ENCODE results near the gene AP5B1.

AP5B1 gene, protein sequence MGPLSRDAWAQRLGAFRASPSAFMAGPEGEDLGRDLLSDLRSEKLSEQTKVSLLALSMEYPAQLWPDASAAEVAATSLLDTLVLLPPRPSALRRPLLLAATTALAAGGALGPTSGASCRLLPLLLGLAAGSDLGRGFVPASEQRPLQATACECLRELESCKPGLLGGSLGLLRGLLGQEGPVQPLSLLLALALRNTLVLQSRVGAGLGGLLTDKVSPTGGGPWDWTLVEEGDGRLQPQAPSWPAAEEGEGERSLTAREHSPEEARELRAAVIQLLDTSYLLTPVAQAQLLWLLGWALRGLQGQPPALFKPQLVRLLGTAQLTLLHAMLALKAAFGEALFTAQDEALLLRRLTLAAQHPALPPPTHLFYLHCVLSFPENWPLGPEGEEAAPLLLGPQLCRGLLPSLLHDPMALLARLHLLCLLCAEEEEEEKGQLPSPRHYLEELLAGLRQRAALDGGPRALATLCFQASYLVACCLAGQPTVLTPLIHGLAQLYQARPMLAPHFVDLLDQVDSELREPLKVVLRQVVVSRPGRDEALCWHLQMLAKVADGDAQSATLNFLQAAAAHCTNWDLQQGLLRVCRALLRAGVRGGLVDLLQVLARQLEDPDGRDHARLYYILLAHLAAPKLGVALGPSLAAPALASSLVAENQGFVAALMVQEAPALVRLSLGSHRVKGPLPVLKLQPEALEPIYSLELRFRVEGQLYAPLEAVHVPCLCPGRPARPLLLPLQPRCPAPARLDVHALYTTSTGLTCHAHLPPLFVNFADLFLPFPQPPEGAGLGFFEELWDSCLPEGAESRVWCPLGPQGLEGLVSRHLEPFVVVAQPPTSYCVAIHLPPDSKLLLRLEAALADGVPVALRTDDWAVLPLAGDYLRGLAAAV

DNA sequence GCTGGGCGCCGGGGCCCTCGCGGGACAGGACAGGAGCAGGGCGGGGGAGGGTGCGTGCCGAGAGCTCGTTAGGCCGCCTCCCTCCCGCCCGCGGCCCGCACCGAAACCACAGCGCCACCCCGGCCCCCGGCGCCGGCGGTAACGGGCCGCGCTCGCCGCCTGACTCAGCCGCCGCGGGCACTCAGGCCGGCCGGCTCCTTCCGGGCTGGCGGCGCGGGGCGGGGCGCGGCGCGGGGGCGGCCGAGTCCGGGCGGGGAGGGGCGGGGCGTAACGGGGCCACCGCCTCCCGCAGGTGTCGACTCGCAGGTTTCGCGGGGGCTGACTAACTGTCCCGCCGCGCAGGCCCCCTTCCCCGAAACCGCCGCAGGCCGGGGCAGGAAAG is at the start of gene AP5B1:
TSS of gene AP5B1 (minus strand) at position 207 of the 382 bp plus-strand sequence. CDS start 385 bp downstream, outside the sequence.
- DNase-seq = no peak

DNA sequence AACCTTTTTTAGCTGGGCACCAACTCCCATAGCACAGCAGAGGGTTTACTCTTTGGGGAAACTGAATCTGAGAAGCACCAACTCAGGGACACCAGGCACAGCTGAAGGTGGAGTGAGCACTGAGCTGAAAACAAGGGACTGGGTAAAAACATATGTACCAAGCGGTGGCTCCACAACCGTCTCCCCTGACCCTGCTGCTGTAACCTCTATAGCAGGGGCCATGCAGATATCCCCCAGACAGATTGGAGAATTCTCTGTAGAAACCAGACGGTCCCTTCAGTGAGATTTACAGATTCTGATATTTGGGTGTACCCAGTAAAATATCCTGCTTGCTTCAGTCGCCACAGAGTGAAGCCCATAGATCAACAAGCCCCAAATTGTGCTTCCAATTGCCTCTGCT is 48.7 kb upstream of the AP5B1 start:
- no peak for DNase-seq

DNA sequence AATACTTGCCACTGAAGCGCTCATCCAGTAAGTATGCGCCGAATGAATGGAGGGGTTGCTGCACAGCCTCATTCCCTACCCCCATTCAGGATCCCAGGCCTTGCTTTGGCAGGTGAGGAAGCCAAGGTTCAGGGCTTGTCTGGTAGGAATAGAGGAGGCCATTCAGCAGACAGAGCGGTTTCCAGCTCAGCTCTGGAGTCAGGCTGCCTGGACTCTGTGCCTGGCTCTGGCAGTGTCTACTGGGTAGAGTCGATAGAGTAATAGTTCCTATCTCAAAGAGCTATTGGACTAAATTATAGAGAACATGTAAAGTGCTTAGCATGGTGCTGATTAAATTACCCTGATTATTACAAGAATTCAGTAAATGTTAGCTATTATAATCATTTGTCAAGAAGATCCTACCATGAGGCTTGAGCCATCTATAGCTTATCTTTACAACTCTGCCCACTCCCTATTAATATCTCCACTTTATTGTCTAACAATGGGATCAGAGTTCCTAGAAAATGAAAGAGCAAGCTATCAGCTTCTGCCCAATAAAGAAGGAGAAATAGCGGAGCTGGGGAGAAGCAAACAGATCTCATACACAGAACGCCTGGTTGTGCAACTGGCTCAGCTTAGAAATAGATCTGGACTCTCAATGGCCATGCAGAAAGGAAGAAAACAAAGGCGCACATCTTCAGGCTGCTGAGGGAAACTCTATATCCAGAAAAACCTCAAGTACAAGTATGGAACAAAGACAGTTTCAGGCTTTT is 46.4 kb upstream of the AP5B1 start:
- DNase-seq = no peak

DNA sequence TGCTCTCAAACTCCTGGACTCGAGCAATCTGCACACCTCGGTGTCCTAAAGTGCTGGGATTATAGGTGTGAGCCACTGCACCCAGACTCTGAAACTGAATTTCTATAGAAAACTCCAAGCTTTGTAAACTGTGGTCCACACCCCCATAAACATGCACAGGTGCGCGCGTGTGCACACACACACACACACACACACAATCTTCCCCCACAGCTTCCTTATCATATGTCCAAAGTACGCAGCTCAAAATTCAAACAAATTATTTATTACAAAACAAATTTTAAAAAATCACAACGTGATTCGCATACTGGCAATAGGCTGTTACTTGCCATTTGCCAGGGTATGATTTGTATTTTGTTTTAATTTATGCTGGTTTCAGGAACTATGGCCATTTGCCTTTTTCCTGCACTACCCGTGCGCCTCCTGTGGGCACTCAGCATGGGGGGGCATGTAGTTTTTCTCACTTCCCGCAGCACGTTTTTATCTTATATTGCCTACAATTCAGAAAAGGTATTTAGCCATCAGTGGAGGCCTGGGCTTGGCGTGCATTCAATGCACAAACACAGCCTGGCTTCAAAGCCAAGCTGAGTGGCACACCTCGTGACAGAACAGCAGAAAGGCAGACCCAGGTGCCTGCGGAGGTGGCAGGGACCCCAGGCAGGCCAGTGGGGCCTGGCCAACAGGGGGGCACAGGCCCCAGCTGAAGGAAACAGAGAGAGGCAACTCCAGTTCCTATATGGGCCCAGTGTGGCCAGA is 42.2 kb upstream of the AP5B1 start:
- no peak for DNase-seq

DNA sequence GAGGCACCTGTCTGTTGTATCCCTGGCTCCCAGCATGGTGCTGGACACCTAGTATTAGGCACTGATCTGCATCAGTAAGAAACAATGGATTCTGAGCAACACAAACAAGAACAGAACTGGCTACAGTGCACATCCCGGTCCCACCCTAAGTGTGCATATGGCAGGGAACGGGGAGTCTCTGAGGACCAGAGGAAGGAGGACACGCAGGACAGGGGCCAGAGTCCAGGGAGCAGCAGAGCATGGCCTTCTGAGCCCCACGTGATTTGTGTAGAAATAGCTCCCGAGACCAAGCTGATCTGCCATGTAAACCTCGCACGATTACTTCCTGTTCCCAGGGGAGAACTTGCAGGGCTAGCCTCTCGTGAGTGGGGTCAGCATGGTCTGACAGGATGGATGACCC is 40.3 kb upstream of the AP5B1 start:
- no peak for DNase-seq

DNA sequence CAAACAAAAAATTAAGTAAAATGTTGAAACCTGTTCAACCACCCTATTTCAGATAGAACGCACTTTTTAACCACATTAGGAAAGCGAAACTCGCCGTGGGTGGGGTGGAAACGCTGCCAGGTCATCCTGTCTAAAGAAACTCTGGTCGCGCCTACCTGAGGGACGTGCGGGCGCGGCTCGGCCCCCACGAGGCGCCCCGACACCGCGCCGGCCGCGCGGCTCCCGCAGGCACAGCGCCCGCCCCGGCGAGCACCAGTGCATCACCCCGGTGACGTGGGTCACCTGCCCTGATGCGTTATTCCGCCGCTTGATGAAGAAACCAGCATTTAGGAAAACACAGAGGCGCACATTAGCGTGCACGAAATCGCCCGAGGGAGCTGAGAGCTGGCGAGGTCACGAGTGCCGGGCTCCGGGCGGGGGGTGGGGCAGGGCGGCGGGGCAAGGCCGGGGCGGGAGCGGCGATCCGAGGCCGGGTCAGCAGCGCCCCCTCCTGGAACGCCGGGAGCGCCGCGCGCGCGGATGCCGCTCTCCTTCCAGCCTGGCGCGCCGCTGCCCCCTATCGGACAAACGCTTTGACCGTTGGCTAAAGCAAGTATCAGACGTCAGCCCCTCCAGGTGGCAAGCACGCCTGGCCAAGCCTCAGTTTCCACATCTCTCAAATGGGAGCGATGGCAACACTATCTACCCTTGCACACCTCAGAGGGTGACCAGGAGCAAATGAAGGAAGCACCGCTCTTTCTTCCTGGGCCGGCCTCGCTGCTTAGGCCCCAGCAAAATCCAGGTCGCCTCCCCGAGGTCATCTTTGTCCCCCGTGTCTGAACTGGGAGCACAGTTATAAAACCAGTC is 37.3 kb upstream of the AP5B1 start:
- DNase-seq = peak; percentile 90

DNA sequence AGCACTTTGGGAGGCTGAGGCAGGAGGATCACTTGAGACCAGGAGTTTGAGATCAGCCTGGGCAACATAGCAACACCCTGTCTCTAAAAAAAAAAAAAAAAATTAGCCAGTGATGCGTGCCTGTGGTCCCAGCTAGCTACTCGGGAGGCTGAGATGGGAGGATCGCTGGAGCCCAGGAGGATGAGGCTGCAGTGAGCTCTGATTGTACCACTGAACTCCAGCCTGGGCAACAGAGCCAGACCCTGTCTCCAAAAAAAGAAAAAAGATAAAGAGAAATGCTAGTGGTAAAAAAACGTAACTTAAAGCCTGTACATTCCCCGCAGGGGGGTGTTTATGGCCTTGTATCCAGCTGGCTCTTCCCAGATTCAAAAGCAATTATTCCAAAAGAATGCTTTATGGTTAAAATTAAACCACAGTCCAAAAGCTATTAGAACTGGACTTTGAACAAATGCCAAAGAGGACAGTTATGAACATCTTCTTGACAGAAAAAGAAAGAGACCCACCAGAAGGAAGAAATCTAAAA is 36.6 kb upstream of the AP5B1 start:
- DNase-seq = no peak

DNA sequence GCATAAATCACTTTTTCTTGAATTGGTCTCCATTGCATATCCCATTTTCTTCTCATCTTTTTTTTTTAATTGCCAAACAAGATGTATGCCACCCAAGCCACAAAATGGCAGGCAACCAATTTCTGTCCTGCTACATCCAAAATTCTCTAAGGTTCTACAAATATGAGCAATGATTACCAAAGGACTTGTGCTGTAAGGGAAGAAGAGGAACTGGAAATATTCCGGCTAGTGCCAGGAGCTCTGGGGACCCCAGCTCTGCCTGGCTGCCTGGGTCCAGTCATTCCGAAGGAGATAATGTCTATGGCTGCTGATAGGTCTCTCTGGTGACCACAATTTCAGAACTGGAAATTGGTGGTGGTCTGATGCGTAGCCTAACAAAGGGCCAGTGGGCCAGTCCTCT is 35.9 kb upstream of the AP5B1 start:
- no peak for DNase-seq

DNA sequence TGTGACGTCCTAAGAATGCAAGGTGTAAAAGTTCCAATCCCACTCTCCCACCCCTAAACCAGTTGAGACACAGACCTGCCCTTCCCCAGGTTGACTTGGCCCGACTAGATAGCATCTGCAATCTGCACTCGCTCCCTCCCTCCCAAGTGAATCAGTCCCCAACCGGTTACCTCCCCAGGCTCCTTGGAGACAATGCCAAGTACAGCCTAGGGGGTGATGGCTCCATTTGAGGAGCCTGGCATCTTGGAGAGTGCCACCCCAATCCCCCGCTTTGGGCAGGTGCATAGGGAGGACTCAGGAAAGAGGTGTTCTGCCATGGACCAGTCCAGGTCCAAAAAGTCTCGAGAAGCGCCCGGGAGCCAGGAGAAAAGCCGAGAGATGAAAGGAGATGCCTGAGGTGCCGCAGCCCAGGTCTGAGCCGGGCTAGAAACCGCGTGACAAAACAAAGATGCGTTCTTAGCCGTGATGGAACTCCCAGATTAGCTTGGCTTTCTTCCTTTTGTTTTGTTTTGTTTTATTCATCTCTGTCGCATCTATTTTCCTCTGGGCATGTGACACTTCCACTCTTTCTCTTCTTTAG is 34.3 kb upstream of the AP5B1 start:
- no peak for DNase-seq

DNA sequence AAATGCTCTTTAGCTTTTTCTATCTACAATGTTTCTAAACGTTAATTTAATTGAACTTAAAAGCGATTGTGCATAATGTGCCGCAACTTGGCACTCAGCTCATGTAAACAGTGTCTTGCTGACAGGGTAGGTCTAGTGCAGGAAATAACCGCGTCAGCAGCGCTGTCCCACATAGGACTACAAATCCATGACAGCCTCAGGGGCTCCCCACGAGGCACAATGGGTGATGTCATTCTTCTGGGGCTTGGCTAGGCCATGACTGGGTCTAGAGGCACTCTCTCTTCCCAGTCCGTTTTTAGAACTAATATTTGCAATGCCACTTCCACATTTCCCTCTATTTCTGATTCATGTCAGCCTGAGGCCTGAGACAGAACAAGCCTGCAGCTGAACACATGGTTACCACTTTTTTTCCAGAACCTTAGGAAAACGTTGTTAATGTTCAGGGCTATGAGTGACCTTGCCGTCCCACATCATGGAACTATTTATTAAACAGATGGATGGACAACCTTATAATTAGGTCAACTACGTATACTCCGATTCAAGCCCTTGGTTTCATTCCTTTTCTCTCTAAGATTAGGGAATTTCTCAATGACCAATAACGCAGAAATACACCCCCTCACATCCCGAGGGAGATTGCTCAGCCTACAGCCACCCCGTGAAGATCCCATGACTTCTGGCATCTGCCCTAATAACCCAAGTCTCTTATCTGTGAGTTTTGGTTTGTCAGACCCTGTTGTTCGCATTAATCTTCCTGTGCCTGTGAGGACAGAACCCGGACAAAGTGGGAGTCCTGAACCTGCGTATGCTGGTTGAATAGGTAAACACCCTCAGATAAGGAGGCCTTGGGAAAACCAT is 33.6 kb upstream of the AP5B1 start:
- no peak for DNase-seq

DNA sequence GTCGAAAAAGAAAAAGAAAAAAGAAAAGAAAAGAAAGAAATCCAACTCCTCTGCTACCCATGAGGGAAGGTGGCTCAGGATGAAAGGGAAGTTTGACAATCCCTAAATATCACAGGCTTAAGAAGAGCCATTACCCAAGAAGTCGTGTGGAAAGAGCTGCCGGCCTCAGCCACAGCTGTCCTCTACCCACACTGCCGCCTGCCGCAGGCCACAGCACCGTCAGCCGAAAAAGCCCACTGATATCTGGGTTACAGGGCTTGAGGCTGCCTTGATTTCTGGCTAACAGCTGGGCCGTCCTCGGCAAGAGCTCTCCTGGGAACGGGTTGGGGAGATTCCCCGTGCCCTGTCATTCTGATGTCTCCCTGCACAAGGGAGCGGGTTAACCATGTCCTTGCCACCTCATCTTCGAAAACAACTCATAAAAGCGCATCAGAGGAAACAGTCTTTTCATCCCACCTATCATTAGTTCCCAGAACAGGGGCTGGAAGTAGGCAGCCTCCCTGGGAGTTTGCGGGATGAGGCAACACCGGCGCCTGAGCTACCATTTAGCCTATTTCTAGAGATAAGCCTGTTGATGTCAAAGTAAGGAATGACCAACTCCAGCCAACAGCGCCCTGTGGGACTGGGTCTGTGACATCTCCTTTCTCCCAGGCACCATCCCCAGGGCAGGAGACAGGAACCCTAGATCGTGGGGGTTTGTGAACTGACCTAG is 31.1 kb upstream of the AP5B1 start:
- no peak for DNase-seq

DNA sequence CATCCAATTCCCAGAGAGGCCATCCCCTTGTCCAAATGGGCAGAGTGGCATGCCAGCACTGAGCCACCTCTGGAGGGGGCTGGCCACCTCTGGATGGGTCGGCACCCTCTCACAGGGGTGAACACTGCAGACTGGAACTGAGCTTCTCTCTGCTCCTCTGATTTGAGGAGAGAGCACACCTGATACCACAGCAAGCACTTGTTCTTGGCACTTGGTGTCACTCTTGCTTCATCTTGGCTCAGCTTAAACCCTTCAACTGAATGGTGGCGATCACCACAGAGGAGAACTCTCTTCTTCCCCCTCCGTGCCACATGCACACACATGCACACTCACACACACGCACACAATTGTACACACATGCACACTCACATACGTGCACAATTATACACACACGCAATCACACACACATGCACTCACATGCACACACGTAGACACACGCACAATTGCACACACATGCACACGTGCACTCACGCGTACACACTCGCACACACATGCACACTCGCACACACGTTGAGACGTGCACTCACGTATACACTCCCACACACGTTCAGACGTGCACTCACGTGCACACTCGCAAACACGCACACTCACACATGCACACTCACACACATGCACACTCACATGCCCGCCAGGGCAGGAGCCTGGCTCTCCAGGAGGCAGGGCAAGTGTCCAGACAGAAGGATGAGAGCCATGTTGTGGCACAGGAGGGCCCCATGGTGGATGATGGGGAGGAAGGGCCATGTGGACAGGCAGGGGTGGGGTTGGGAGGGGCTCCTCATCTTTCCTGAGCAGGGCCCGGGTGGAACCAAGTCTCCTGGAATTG is 29.5 kb upstream of the AP5B1 start:
- no peak for DNase-seq

DNA sequence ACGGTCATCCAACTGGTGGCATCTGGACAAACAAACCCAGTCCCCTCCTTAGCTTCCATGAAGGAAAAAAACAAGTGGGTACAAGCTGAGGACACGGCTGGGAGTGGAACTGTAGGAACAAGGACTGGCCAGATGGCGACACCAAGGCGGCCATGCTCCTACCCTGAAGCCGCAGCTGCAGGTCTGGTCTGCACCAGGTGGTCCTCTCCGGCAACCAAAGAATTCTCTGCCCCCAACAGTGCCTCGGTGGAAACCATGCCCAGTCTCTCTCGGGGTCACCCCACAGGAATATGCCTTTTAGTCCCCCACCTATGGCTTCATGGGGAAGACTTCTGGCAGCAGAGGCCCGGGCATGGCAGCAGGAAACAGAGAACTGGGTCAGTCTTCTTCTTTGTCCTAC is 28.7 kb upstream of the AP5B1 start:
- no peak for DNase-seq

DNA sequence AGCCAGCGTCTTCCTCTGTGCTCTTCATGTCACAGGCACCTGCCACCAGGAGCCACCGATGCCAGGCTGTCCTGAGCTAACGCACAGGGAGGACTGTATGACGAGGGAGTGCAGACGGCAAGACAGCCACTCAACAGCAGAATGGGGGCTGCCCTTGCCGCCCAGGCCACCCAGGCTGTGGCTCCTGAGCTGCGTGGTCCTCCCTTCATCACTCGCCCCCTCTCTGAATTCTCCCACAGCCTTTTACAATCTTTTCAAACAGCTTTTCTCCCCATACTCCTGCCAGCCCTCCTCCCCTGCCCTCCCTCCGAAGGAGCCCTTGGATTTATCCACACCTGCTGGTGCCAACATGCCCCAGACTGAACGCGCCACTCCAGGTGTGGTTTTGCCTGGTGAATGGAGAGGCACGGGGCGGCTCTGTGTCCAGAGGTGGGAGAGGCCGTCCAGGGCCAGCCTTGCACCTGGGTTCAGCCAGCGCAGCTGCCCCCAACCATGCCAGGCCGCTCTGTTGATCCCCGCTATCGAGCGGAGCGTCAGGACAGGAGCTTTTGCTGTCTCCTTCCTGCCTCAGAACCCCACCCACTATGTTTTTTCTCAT is 28.1 kb upstream of the AP5B1 start:
- no peak for DNase-seq

DNA sequence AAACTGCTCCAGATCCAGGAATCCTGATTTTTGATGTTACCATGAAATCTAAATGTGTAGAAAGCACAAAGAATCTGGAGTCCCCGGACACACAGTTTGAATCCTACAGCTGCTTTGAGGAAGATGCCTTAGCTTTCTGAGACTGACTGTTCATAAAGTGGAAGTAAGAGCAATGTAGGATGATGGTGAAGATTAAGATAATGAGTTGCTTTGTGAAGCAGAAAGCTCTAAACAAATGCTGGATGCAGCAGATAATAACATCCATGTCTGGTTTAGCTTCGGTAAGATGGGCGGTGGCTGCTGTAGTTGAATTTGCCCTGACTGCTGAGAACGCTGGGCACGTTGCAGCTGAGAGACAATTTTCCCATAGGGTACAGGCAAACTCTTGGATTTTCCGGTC is 26.2 kb upstream of the AP5B1 start:
- DNase-seq = no peak

DNA sequence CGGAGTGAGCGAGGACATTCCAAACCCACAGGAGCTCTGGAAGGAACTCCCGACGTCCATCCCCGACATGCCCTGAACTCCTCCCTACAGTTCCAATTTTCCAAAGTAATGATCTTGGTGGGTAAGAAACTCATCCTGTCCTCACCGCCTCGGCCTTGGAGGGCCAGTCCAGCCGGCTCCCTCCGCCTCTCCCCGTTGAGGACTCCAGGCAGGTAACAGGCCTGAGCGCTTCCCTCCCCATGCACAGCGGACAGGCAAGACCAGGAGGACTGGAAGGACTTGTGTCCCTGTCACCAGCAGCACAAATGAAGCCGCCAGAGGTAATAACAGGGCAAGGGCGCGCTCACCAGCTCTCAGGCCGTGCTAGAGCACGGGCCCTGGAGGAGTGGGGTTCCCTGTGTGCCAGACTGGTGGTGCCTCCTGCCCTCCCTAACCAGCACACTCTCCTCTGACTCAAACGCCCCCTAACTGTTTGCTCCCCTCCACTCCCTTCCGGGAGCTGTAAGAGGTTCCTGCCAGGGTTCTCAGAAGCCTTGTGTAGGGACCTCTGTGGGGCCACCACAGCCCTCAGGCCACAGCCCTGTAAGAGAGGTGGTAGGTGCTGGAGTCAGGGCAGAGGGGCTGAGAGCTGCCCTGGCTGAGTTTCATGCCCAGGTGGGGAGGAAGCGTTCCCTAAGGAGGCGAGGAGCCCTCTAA is 23.2 kb upstream of the AP5B1 start:
- DNase-seq = no peak

DNA sequence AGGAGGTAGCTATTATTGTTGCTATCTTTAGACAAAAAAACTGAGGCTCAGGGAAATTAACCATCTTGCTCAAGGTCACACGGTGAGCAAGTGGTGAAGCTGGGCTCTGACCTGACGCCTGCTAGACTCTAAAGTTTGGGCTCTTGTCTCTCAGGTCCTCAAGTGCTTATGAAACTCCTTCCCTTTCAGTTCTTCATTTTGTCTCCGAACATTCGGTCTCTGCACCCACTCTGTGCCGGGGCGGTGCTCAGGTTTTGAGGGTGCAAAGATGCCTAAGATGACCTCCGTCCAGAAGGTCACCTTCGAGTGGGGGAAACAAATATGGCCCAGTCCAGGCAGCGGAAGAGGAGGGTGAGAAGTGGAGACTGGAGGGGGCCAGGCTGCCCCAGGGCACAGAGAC is 22.1 kb upstream of the AP5B1 start:
- no peak for DNase-seq
